K562 (cell line): Measurements from ENCODE around the gene C2orf81. TPM values are rescaled to one million over a fixed set of nuclear protein-coding genes. Genes with fewer than 3 reads are reported as not detected.

Source experiments
- CBFB ChIP-seq: sonication (generic); formaldehyde crosslinking; IDR thresholded peaks from 2 replicates; pipeline ENCODE4 v1.4.0; 2020; ENCODE audit warnings: mild to moderate bottlenecking, missing genetic modification reagents
- CCNT2 ChIP-seq: IDR thresholded peaks from 2 replicates; pipeline ENCODE4 v1.6.1; 2011; ENCODE audit warnings: borderline replicate concordance, low read depth, mild to moderate bottlenecking, moderate library complexity, mixed read lengths, low read length; ENCODE audit not compliant: insufficient read length; ENCODE audit errors: extremely low read depth
- ERF ChIP-seq: fragments of 450-650 bp; formaldehyde crosslinking; IDR thresholded peaks from 2 replicates; pipeline ENCODE4 v1.4.0; 2020; ENCODE audit warnings: mild to moderate bottlenecking, mixed read lengths
- MED1 ChIP-seq: sonication (generic); formaldehyde crosslinking; IDR thresholded peaks from 2 replicates; pipeline ENCODE4 v1.8.1; 2023; ENCODE audit warnings: missing genetic modification reagents, borderline replicate concordance
- MXI1 ChIP-seq: IDR thresholded peaks from 2 replicates; pipeline ENCODE4 v1.6.1; 2011; ENCODE audit warnings: low read depth, mild to moderate bottlenecking, improper control_type of control experiment, low read length
- TBP ChIP-seq: optimal IDR thresholded peaks from 2 replicates; pipeline ENCODE3; 2011; ENCODE audit warnings: low read depth, low read length, improper control_type of control experiment
- ZNF212 ChIP-seq: fragments of 450-650 bp; formaldehyde crosslinking; IDR thresholded peaks from 2 replicates; pipeline ENCODE4 v1.4.0; 2020; ENCODE audit warnings: mild to moderate bottlenecking
- ZNF644 ChIP-seq: fragments of 200-800 bp; sonication (Bioruptor generic); IDR thresholded peaks from 2 replicates; pipeline ENCODE4 v1.6.1; 2016; ENCODE audit warnings: low read depth, missing genetic modification characterization, missing compliant biosample characterization
- polyA plus RNA-seq, 8 experiments: library from polyadenylated mRNA; depleted of rRNA in 4 of 8; stranded (reverse) in 5 of 8; unstranded in 3 of 8; fragments of >200 nt; fragmentation: Nextera tagmentation in 2 of 8; fragmentation: Illumina TruSeq in 1 of 8; extraction: Ambion mirVana in 2 of 8; extraction: Trizol in 1 of 8; gene quantifications; 2 replicates each; pipeline versions ENCODE4 v1.2.1 to v1.2.3, GENCODE V29; 2011 to 2014; ENCODE audit warnings: inconsistent platforms in 1 of 8, missing spikeins in 1 of 8
- total RNA-seq, 7 experiments: library from RNA; depleted of rRNA in 6 of 7; stranded (reverse); fragments of >200 nt in 6 of 7; fragmentation: Illumina TruSeq in 2 of 7; extraction: Trizol in 2 of 7; gene quantifications; 2 replicates each; pipeline versions ENCODE4 v1.2.1 to v1.2.3, GENCODE V29; 2011 to 2021; ENCODE audit warnings: low replicate concordance in 1 of 7
- TF ChIP-seq, protein P1 (sequence below), 2 experiments: fragments of 450-650 bp; IDR thresholded peaks; 2 replicates each; pipeline ENCODE4 v1.6.1; 2018; ENCODE audit warnings: mild to moderate bottlenecking in 2 of 2, low read depth in 1 of 2; ENCODE audit not compliant: partially characterized antibody in 2 of 2
- TF ChIP-seq, protein P2 (sequence below): sonication (generic); formaldehyde crosslinking; IDR thresholded peaks from 2 replicates; pipeline ENCODE4 v1.8.0; 2022; ENCODE audit warnings: missing genetic modification reagents, mild to moderate bottlenecking, moderate library complexity, borderline replicate concordance
- TF ChIP-seq, protein P3 (sequence below): conservative IDR thresholded peaks from 2 replicates; pipeline ENCODE4 v1.6.1; 2011; ENCODE audit warnings: low read depth, mild to moderate bottlenecking, low read length; ENCODE audit not compliant: control insufficient read depth
- TF ChIP-seq, protein P4 (sequence below), 2 experiments: fragments of 450-650 bp in 1 of 2; IDR thresholded peaks; 2 replicates each; pipeline ENCODE4 v1.6.1; 2011 to 2017; ENCODE audit warnings: low read depth in 2 of 2, antibody characterized with exemption in 1 of 2, borderline replicate concordance in 1 of 2, low read length in 1 of 2, mild to moderate bottlenecking in 1 of 2, mixed read lengths in 1 of 2; ENCODE audit not compliant: control insufficient read depth in 1 of 2

The C2orf81 gene
- total and polyA plus RNA-seq, 9 of the 15 experiments (the other 6 are each of a cell fraction or from before 2014, with no cell fraction given): 0.06 TPM; not detected in 8

DNA sequence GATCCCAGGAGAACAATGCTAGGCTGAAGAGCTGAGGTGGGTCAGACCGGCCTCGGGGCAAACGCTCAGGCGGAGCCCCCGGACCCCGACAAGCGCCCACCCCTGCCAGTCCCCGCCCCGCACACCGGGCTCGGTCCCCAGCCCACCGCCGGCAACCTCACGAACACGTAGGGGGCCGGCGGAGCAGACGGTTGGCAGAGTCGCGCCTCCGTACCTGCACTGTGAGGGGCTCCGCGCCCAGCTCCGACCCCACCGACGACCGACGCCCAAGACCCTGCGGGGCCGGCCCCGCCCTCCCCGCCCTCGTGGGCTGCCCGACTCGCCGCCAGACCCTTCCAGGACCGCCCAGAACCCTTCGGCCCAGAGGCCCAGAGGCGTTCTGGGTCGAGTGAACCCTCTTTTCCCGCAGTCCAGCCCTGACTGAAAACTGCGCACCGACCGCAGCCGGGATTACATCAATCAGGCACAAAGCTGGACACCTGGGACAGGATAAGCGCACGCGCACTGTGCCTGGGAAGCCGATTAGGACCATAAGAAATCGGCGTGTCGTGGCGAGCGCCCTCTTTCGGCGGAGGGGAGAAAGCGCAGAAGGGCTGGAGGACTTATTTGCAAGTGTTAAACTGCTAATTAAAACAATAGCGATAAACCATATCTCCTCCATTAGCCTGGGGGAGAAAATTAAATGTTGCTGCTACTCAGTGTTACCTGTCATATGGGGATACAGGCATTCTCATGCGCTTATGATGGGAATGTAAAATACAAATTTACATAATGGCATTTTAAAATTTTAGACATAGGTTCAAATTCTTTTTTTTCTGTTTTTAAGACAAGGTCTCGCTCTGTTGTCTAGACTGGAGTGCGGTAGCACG is 29.6 kb downstream of the C2orf81 start (continued):
- TF ChIP-seq CCNT2 (no peak), MED1 (CRISPR knock-in tag) (no peak), MXI1 (no peak), CBFB (no peak), ERF (CRISPR knock-in tag) (0 out of 2 replicates have a peak, but pooled peaks have one; percentile 34), TBP (peak; percentile 89), ZNF644 (tag) (no peak), ZNF212 (CRISPR knock-in tag) (no peak)
- TF ChIP-seq, protein P1, sequence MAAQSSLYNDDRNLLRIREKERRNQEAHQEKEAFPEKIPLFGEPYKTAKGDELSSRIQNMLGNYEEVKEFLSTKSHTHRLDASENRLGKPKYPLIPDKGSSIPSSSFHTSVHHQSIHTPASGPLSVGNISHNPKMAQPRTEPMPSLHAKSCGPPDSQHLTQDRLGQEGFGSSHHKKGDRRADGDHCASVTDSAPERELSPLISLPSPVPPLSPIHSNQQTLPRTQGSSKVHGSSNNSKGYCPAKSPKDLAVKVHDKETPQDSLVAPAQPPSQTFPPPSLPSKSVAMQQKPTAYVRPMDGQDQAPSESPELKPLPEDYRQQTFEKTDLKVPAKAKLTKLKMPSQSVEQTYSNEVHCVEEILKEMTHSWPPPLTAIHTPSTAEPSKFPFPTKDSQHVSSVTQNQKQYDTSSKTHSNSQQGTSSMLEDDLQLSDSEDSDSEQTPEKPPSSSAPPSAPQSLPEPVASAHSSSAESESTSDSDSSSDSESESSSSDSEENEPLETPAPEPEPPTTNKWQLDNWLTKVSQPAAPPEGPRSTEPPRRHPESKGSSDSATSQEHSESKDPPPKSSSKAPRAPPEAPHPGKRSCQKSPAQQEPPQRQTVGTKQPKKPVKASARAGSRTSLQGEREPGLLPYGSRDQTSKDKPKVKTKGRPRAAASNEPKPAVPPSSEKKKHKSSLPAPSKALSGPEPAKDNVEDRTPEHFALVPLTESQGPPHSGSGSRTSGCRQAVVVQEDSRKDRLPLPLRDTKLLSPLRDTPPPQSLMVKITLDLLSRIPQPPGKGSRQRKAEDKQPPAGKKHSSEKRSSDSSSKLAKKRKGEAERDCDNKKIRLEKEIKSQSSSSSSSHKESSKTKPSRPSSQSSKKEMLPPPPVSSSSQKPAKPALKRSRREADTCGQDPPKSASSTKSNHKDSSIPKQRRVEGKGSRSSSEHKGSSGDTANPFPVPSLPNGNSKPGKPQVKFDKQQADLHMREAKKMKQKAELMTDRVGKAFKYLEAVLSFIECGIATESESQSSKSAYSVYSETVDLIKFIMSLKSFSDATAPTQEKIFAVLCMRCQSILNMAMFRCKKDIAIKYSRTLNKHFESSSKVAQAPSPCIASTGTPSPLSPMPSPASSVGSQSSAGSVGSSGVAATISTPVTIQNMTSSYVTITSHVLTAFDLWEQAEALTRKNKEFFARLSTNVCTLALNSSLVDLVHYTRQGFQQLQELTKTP (IDR thresholded peaks at IDR 0.05; ENCODE audit: low read depth in 1 of 2, partially characterized antibody in 2 of 2): no peak
- TF ChIP-seq, protein P2, sequence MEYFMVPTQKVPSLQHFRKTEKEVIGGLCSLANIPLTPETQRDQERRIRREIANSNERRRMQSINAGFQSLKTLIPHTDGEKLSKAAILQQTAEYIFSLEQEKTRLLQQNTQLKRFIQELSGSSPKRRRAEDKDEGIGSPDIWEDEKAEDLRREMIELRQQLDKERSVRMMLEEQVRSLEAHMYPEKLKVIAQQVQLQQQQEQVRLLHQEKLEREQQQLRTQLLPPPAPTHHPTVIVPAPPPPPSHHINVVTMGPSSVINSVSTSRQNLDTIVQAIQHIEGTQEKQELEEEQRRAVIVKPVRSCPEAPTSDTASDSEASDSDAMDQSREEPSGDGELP (CRISPR knock-in tag): peak; percentile 61; the same call in 1 of the 2 replicates
- TF ChIP-seq, protein P3, sequence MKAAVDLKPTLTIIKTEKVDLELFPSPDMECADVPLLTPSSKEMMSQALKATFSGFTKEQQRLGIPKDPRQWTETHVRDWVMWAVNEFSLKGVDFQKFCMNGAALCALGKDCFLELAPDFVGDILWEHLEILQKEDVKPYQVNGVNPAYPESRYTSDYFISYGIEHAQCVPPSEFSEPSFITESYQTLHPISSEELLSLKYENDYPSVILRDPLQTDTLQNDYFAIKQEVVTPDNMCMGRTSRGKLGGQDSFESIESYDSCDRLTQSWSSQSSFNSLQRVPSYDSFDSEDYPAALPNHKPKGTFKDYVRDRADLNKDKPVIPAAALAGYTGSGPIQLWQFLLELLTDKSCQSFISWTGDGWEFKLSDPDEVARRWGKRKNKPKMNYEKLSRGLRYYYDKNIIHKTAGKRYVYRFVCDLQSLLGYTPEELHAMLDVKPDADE: no peak
- TF ChIP-seq, protein P4, sequence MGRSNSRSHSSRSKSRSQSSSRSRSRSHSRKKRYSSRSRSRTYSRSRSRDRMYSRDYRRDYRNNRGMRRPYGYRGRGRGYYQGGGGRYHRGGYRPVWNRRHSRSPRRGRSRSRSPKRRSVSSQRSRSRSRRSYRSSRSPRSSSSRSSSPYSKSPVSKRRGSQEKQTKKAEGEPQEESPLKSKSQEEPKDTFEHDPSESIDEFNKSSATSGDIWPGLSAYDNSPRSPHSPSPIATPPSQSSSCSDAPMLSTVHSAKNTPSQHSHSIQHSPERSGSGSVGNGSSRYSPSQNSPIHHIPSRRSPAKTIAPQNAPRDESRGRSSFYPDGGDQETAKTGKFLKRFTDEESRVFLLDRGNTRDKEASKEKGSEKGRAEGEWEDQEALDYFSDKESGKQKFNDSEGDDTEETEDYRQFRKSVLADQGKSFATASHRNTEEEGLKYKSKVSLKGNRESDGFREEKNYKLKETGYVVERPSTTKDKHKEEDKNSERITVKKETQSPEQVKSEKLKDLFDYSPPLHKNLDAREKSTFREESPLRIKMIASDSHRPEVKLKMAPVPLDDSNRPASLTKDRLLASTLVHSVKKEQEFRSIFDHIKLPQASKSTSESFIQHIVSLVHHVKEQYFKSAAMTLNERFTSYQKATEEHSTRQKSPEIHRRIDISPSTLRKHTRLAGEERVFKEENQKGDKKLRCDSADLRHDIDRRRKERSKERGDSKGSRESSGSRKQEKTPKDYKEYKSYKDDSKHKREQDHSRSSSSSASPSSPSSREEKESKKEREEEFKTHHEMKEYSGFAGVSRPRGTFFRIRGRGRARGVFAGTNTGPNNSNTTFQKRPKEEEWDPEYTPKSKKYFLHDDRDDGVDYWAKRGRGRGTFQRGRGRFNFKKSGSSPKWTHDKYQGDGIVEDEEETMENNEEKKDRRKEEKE (IDR thresholded peaks at IDR 0.05; ENCODE audit: borderline replicate concordance in 1 of 2, control insufficient read depth in 1 of 2, low read depth in 2 of 2, low read length in 1 of 2): 0 out of 4 replicates have a peak, but pooled peaks of 1 of the 2 experiments have one; percentile 63
